ENCODE measurements around the gene SPEF1. TPM values are rescaled to one million over a fixed set of nuclear protein-coding genes. Genes with fewer than 3 reads are reported as not detected.
A peak's percentile ranks its signal among the peaks of the same experiment; 100 is the strongest.

The SPEF1 gene
- total RNA-seq, 1 donor from 2014 or later: 0.41 TPM

- FAIRE-seq (no peak), DNase-seq (ENCODE audit: low spot score in 2 of 2) (peak in 1 of 2 donors; percentile 53)
These were observed 29.4 kb downstream of the SPEF1 start for GRCh38 chr20:3751675-3752385.

- no peak for DNase-seq (ENCODE audit: low spot score in 2 of 2)
These were observed 30.0 kb downstream of the SPEF1 start for GRCh38 chr20:3751305-3751674.

GRCh38 chr20:3749689-3750531 lies 31.3 kb downstream of the SPEF1 start:
- DNase-seq (ENCODE audit: low spot score in 2 of 2) (peak; percentile 75 to 79), FAIRE-seq (no peak)

More at GRCh38 chr20:3751305-3751674, 30.0 kb downstream of the SPEF1 start:
- no peak for FAIRE-seq

- FAIRE-seq (no peak), DNase-seq (ENCODE audit: low spot score in 2 of 2) (no peak)
These were observed 32.1 kb downstream of the SPEF1 start for GRCh38 chr20:3749087-3749688.

GRCh38 chr20:3748073-3748472 lies 33.2 kb downstream of the SPEF1 start:
- no peak for FAIRE-seq
- no peak for DNase-seq (ENCODE audit: low spot score in 2 of 2)

- DNase-seq (ENCODE audit: low spot score in 2 of 2) (no peak), FAIRE-seq (no peak)
These were observed 33.8 kb downstream of the SPEF1 start for GRCh38 chr20:3747471-3747870.

- FAIRE-seq: no peak
These were observed 35.5 kb downstream of the SPEF1 start for GRCh38 chr20:3745686-3746173.

GRCh38 chr20:3744806-3745685 lies 36.2 kb downstream of the SPEF1 start:
- peak in 1 of 2 donors; percentile 79 for DNase-seq (ENCODE audit: low spot score in 2 of 2)
- FAIRE-seq: no peak

More at GRCh38 chr20:3745686-3746173, 35.5 kb downstream of the SPEF1 start:
- no peak for DNase-seq (ENCODE audit: low spot score in 2 of 2)

GRCh38 chr20:3744037-3744436 lies 37.2 kb downstream of the SPEF1 start:
- DNase-seq (ENCODE audit: low spot score in 2 of 2) (no peak), FAIRE-seq (no peak)

- no peak for DNase-seq (ENCODE audit: low spot score in 2 of 2)
- FAIRE-seq: no peak
These were observed 38.0 kb downstream of the SPEF1 start for GRCh38 chr20:3743251-3743650.

GRCh38 chr20:3741836-3742458 lies 39.3 kb downstream of the SPEF1 start:
- DNase-seq (ENCODE audit: low spot score in 2 of 2) (no peak), FAIRE-seq (no peak)

GRCh38 chr20:3740615-3741301 lies 40.5 kb downstream of the SPEF1 start:
- DNase-seq (ENCODE audit: low spot score in 2 of 2): no peak
- no peak for FAIRE-seq

GRCh38 chr20:3739926-3740451 lies 41.3 kb downstream of the SPEF1 start:
- no peak for DNase-seq (ENCODE audit: low spot score in 2 of 2)
- no peak for FAIRE-seq

GRCh38 chr20:3739054-3739925 lies 42.0 kb downstream of the SPEF1 start:
- FAIRE-seq (no peak), DNase-seq (ENCODE audit: low spot score in 2 of 2) (no peak)

- no peak for FAIRE-seq
- no peak for DNase-seq (ENCODE audit: low spot score in 2 of 2)
These were observed 42.9 kb downstream of the SPEF1 start for GRCh38 chr20:3738111-3739053.

- DNase-seq (ENCODE audit: low spot score in 2 of 2) (no peak), FAIRE-seq (no peak)
These were observed 45.5 kb downstream of the SPEF1 start for GRCh38 chr20:3735768-3736167.

Measured in frontal cortex (tissue), 4 donors.